Smooth muscle cell (in vitro differentiated cells): ENCODE data around the gene ATP8A2. TPM values are rescaled to one million over a fixed set of nuclear protein-coding genes. Genes with fewer than 3 reads are reported as not detected.
"Not testable (repeated sequence)": the region's sequence is repeated elsewhere in the genome, so short reads cannot be mapped to it uniquely, and the experiment has no call there.

Experiments used
- DNase-seq: peaks from one replicate; lab custom pipeline; 2025; ENCODE audit not compliant: unreplicated experiment; lab: John Stamatoyannopoulos, UW
- H2AFZ ChIP-seq: fragments of 200-600 bp; sonication (generic); 2 replicates; pipeline ENCODE4 v1.6.0; 2016; ENCODE audit warnings: antibody characterized with exemption, low read depth, mild to moderate bottlenecking
- H3F3A ChIP-seq: fragments of 200-600 bp; sonication (generic); 2 replicates; pipeline ENCODE4 v1.6.0; 2017; ENCODE audit warnings: antibody characterized with exemption, low read depth
- H3K27ac ChIP-seq: fragments of 200-600 bp; sonication (generic); 2 replicates; pipeline ENCODE4 v1.5.1; 2016; ENCODE audit warnings: low read depth, mild to moderate bottlenecking
- H3K27me3 ChIP-seq: fragments of 200-600 bp; sonication (generic); 2 replicates; pipeline ENCODE4 v1.6.1; 2016; ENCODE audit warnings: low read depth, mild to moderate bottlenecking
- H3K36me3 ChIP-seq: fragments of 200-600 bp; sonication (generic); 2 replicates; pipeline ENCODE4 v1.5.1; 2016; ENCODE audit warnings: low read depth
- H3K4me1 ChIP-seq: fragments of 200-600 bp; sonication (generic); 2 replicates; pipeline ENCODE4 v1.5.1; 2016; ENCODE audit warnings: low read depth
- H3K4me2 ChIP-seq: fragments of 200-600 bp; sonication (generic); 2 replicates; pipeline ENCODE4 v1.6.0; 2016; ENCODE audit warnings: mild to moderate bottlenecking
- H3K4me3 ChIP-seq: fragments of 200-600 bp; sonication (generic); 2 replicates; pipeline ENCODE4 v1.5.1; 2016; ENCODE audit warnings: mild to moderate bottlenecking
- H3K79me2 ChIP-seq: fragments of 200-600 bp; sonication (generic); 2 replicates; pipeline ENCODE4 v1.6.0; 2016; ENCODE audit warnings: low read depth, mild to moderate bottlenecking
- H3K9ac ChIP-seq: fragments of 200-600 bp; sonication (generic); 2 replicates; pipeline ENCODE4 v1.6.0; 2016; ENCODE audit warnings: low read depth
- H3K9me3 ChIP-seq: fragments of 200-600 bp; sonication (generic); replicated peaks from 2 replicates; pipeline ENCODE4 v1.5.1; 2016; ENCODE audit warnings: low read depth
- H4K20me1 ChIP-seq: fragments of 200-600 bp; sonication (generic); 2 replicates; pipeline ENCODE4 v1.6.0; 2016; ENCODE audit warnings: low read depth
- WGBS: methylation state at CpG from one replicate; pipeline ENCODE4 v1.1.7; 2016; ENCODE audit warnings: low lambda C conversion rate; 5-methylcytosine and 5-hydroxymethylcytosine counted together
- polyA plus RNA-seq: library from polyadenylated mRNA; unstranded; fragments of >200 nt; fragmentation: Nextera tagmentation; extraction: Ambion mirVana; gene quantifications from 2 replicates; pipeline ENCODE4 v1.2.1, GENCODE V29; 2016
- total RNA-seq: library from RNA; depleted of rRNA; stranded (reverse); fragments of >200 nt; gene quantifications from 2 replicates; pipeline ENCODE4 v1.2.3, GENCODE V29; 2014
- TF ChIP-seq, protein P1 (sequence below): fragments of 200-600 bp; sonication (generic); IDR thresholded peaks from 2 replicates; pipeline ENCODE4 v1.5.1; 2017; ENCODE audit warnings: borderline replicate concordance, mild to moderate bottlenecking, antibody characterized with exemption; ENCODE audit not compliant: insufficient read depth, poor library complexity, severe bottlenecking

ATP8A2 gene
- total and polyA plus RNA-seq, 2 experiments from 2014 or later, result under 0.01 to 0.06 TPM

DNA sequence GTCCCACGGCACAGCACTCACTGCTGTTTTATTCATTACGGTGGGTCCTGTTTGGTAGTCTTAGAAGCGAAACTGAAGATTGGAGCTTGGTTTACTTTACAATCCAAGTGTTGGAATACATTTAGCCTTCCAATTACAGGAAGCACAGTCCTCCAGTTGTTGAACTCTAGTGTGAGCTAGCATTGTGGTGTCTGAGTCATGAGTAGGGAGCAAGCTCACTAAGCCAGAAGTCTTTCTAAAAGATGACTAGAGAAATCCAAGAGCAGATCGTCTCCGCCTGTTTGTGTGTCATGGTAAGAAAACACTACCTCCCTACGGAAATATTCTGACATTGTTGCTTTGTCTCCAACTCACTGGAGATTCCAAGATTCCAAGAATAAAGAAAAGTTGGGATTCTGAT is 690.2 kb downstream of the ATP8A2 start:
- Histone ChIP-seq H3K27ac (peak overlapping the region; percentile 34), H3K9me3 (no peaks in the 10 kb centered on the region), H3K27me3 (peaks cover 20% of the 10 kb centered on the region), H3K9ac (no peak overlapping the region), H4K20me1 (no peaks in the 10 kb centered on the region), H3K79me2 (no peaks in the 10 kb centered on the region), H3F3A (peaks cover 5% of the 10 kb centered on the region), H3K36me3 (no peaks in the 10 kb centered on the region), H3K4me2 (no peak overlapping the region), H2AFZ (peak overlapping the region; percentile 32), H3K4me3 (no peak overlapping the region), H3K4me1 (peaks cover 22% of the 10 kb centered on the region)
- 50% methylated on average over 6 of the region's 6 CpGs for WGBS
- TF ChIP-seq, protein P1, sequence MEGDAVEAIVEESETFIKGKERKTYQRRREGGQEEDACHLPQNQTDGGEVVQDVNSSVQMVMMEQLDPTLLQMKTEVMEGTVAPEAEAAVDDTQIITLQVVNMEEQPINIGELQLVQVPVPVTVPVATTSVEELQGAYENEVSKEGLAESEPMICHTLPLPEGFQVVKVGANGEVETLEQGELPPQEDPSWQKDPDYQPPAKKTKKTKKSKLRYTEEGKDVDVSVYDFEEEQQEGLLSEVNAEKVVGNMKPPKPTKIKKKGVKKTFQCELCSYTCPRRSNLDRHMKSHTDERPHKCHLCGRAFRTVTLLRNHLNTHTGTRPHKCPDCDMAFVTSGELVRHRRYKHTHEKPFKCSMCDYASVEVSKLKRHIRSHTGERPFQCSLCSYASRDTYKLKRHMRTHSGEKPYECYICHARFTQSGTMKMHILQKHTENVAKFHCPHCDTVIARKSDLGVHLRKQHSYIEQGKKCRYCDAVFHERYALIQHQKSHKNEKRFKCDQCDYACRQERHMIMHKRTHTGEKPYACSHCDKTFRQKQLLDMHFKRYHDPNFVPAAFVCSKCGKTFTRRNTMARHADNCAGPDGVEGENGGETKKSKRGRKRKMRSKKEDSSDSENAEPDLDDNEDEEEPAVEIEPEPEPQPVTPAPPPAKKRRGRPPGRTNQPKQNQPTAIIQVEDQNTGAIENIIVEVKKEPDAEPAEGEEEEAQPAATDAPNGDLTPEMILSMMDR, result no peak
- DNase-seq, result no peak

DNA sequence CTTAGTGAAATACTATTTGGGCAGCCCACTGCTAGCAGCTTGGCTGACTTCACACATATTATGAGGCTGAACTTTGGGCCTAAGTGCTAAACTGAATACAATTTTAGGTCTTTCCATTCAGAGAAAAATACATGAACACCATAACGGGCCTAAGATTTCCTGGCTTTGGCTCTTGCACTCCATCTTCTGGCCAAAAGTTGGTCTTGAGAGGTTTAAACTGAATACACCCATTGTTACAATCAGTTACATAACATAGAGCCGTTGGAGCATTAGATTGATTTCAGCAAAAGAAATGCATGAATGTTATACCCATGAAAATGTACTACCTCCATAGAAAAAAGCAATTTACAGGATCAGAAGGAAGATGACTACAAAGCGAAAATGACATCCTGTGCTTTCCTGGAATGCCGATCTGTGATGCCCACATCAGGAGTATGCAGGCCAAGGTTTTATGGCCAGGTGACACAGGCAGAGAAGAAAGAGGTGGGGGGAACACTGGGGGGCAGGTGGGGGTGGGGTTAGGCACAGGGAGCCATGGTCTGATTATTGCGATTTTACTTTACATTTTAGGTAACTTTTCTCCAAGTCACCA is 691.2 kb downstream of the ATP8A2 start:
- H3K79me2 ChIP-seq, result no peaks in the 10 kb centered on the region
- no peak overlapping the region for H3K4me2 ChIP-seq
- H3K27ac ChIP-seq, result no peak overlapping the region
- H3K36me3 ChIP-seq, result no peaks in the 10 kb centered on the region
- no peaks in the 10 kb centered on the region for H4K20me1 ChIP-seq
- no peak overlapping the region for H3K4me3 ChIP-seq
- H3K9ac ChIP-seq, result no peak overlapping the region
- H3K9me3 ChIP-seq, result no peaks in the 10 kb centered on the region
- TF ChIP-seq, protein P1, result peak; percentile 61
- H2AFZ ChIP-seq, result no peak overlapping the region
- WGBS, result 62% methylated on average over 5 of the region's 5 CpGs
- peaks cover 22% of the 10 kb centered on the region for H3K4me1 ChIP-seq
- peaks cover 5% of the 10 kb centered on the region for H3F3A ChIP-seq
- DNase-seq, result no peak
- H3K27me3 ChIP-seq, result peaks cover 16% of the 10 kb centered on the region

DNA sequence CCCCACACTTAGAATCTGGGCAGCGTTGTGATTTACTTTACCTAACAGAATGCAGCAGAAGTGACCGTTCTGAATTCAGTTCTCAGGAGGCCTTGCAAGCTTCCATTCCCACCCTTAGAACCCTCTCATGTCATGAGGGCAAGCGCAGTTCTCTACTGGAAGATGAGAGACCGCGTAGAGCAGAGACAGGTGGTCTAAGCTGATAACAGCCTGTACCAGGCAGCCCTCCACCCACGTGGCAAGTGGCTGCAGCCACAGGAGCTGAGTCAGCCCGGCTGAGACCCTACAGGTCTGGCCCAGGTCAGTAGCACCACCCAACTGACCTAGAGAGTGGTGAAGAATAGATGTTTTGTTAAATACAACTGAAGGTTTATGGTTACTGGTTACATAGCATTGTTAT is 694.7 kb downstream of the ATP8A2 start:
- H3K9me3 ChIP-seq, result not testable (repeated sequence)

DNA sequence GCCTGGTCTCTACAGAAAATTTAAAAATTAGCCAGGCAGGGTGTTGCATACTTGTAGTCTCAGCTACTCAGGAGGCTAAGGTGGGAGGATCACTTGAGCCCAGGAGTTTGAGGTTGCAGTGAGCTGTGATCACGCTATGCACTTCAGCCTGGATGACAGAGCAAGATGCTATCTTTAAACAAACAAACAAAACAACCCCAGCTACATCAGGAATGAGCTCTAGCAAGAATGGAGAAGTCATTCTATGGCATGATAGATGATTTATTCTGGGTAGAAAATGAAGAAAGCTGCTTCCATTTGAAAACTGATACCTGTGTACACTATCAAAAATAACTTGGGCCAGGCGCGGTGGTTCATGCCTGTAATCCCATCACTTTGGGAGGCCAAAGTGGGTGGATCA is 695.8 kb downstream of the ATP8A2 start:
- Histone ChIP-seq H3K79me2 (no peaks in the 10 kb centered on the region), H3K4me2 (no peak overlapping the region), H2AFZ (no peak overlapping the region), H3K9me3 (no peaks in the 10 kb centered on the region), H4K20me1 (no peaks in the 10 kb centered on the region), H3K4me3 (no peak overlapping the region), H3K27ac (no peak overlapping the region), H3F3A (no peaks in the 10 kb centered on the region), H3K9ac (no peak overlapping the region), H3K27me3 (peaks cover 9% of the 10 kb centered on the region), H3K4me1 (peaks cover 2% of the 10 kb centered on the region), H3K36me3 (no peaks in the 10 kb centered on the region)
- 79% methylated on average over 3 of the region's 3 CpGs for WGBS
- TF ChIP-seq, protein P1, result no peak
- DNase-seq, result no peak

More for the DNA sequence above, 694.7 kb downstream of the ATP8A2 start:
- H3K4me3 ChIP-seq, H3K4me2 ChIP-seq, H4K20me1 ChIP-seq, H3K27ac ChIP-seq, H3K36me3 ChIP-seq, H2AFZ ChIP-seq, H3F3A ChIP-seq, H3K9ac ChIP-seq, H3K27me3 ChIP-seq, DNase-seq, H3K79me2 ChIP-seq: not testable (repeated sequence)
- 93% methylated on average over 7 of the region's 7 CpGs for WGBS
- peaks cover 13% of the 10 kb centered on the region for H3K4me1 ChIP-seq

DNA sequence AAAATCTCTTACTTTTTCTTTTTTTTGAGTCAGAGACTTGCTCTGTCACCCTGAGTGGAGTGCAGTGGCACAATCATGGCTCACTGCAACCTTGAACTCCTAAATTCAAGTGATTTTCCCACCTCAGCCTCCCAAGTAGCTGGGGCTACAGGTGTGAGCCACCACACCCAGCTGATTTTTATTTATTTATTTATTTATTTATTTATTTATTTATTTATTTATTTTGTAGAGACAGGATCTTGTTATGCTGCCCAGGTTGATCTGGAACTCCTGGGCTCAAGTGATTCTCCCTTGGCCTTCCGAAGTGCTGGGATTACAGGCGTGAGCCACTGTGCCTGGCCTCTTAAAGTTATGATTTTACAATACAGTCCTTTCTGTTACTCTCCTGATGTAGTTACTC is 696.6 kb downstream of the ATP8A2 start:
- H3K4me3 ChIP-seq, H3K9me3 ChIP-seq, H3K9ac ChIP-seq, H3K36me3 ChIP-seq, H3F3A ChIP-seq, H3K79me2 ChIP-seq, H3K27ac ChIP-seq, H3K4me2 ChIP-seq, H3K4me1 ChIP-seq, H2AFZ ChIP-seq, DNase-seq, H4K20me1 ChIP-seq, H3K27me3 ChIP-seq: not testable (repeated sequence)
- 95% methylated on average over 2 of the region's 2 CpGs for WGBS

DNA sequence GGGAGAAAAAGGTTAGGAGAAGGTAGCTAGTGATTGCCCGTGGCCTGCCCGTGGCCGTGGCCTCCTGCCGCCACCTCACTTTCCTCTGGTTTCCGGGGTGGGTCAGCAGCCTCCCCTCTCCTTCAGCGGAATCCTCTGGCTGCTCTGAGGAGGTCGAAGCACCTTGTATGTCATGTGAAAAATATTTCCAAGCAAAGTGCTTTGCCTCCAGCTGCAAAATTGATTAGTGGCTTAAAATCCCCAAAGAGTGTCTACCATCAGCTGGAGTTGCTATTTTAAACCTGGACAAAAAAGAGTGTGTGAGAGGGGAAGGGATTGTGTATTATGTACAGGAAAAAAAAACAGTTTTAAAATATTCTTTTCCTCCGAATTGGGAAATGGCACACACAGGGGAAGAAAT is 697.9 kb downstream of the ATP8A2 start:
- H4K20me1 ChIP-seq, H3K27ac ChIP-seq, H3F3A ChIP-seq, H3K79me2 ChIP-seq, H3K9me3 ChIP-seq, DNase-seq, H3K4me2 ChIP-seq, H3K36me3 ChIP-seq, H3K9ac ChIP-seq, H3K4me1 ChIP-seq, H3K4me3 ChIP-seq, H2AFZ ChIP-seq: not testable (repeated sequence)
- WGBS, result 89% methylated on average over 8 of the region's 8 CpGs
- H3K27me3 ChIP-seq, result peaks cover 12% of the 10 kb centered on the region
